H1 (cell line): ENCODE results near the gene HOXC5. TPM values are rescaled to one million over a fixed set of nuclear protein-coding genes. Genes with fewer than 3 reads are reported as not detected.

Experiments
- CTCF ChIA-PET: fragments of 300-600 bp; sonication (Branson Sonifier 250); formaldehyde crosslinking; loops from one replicate; lab custom pipeline; 2021; ENCODE audit not compliant: partially characterized antibody; lab: Charles Lee
- POLR2A ChIA-PET: fragments of 300-600 bp; sonication (Branson Sonifier 250); formaldehyde crosslinking; loops from one replicate; lab custom pipeline; 2021; ENCODE audit warnings: inconsistent platforms; ENCODE audit not compliant: partially characterized antibody; lab: Charles Lee
- DNase-seq, 2 experiments: peaks; one replicate each; pipeline versions ENCODE4 v3.0.0 to v3.0.0-alpha.2; 2010 to 2022; ENCODE audit warnings: low spot score in 2 of 2, low read depth in 1 of 2, mixed read lengths in 1 of 2
- FAIRE-seq: peaks from 2 replicates; lab custom pipeline; 2011; peaks lifted over from hg19 to GRCh38; lab: Jason Lieb, UNC
- H2AFZ ChIP-seq: 2 replicates; pipeline ENCODE4 v1.8.1; 2012; ENCODE audit warnings: low read length, inconsistent platforms
- H2AK5ac ChIP-seq: 2 replicates; pipeline ENCODE4 v1.6.1; 2013; ENCODE audit warnings: low read depth, low read length
- H2BK120ac ChIP-seq: replicated peaks from 2 replicates; pipeline ENCODE3; 2013; ENCODE audit warnings: low read depth, low read length, inconsistent platforms
- H2BK12ac ChIP-seq: 2 replicates; pipeline ENCODE4 v1.6.1; 2013; ENCODE audit warnings: low read depth, low read length
- H2BK15ac ChIP-seq: 2 replicates; pipeline ENCODE4 v1.6.1; 2013; ENCODE audit warnings: low read length
- H2BK20ac ChIP-seq: 2 replicates; pipeline ENCODE4 v1.6.1; 2013; ENCODE audit warnings: low read length
- H2BK5ac ChIP-seq: 2 replicates; pipeline ENCODE4 v1.6.1; 2013; ENCODE audit warnings: low read depth, low read length
- H3K14ac ChIP-seq: 2 replicates; pipeline ENCODE4 v1.6.1; 2013; ENCODE audit warnings: inconsistent platforms; ENCODE audit not compliant: insufficient read length
- H3K18ac ChIP-seq: 2 replicates; pipeline ENCODE4 v1.6.1; 2013; ENCODE audit warnings: low read length; ENCODE audit errors: extremely low read depth
- H3K23ac ChIP-seq: 2 replicates; pipeline ENCODE4 v1.6.1; 2013; ENCODE audit warnings: inconsistent platforms; ENCODE audit not compliant: insufficient read length
- H3K23me2 ChIP-seq: 2 replicates; pipeline ENCODE4 v1.6.1; 2013; ENCODE audit warnings: low read depth, low read length
- H3K27ac ChIP-seq: 2 replicates; pipeline ENCODE4 v1.6.1; 2011; ENCODE audit warnings: low read depth, low read length, inconsistent platforms
- H3K27me3 ChIP-seq, 4 experiments: replicated peaks in 1 of 4; 1 replicate in 1 of 4; 2 replicates in 3 of 4; pipeline versions ENCODE4 v1.6.1 to v1.8.1; 2011 to 2013; ENCODE audit warnings: low read length in 3 of 4, mild to moderate bottlenecking in 3 of 4, inconsistent platforms in 2 of 4, mixed read lengths in 2 of 4, moderate library complexity in 1 of 4; ENCODE audit not compliant: control insufficient read depth in 3 of 4, insufficient read depth in 3 of 4; ENCODE audit errors: extremely low read depth in 1 of 4
- H3K36me3 ChIP-seq, 4 experiments: 2 replicates each; pipeline versions ENCODE4 v1.6.1 to v1.8.1; 2011 to 2013; ENCODE audit warnings: mild to moderate bottlenecking in 4 of 4, low read length in 3 of 4, moderate library complexity in 2 of 4, control low read depth in 1 of 4, inconsistent platforms in 1 of 4; ENCODE audit not compliant: insufficient read depth in 4 of 4, control insufficient read depth in 2 of 4
- H3K4ac ChIP-seq: replicated peaks from 2 replicates; pipeline ENCODE3; 2013; ENCODE audit warnings: low read length, low read depth, mixed read lengths, inconsistent platforms; ENCODE audit not compliant: insufficient read length
- H3K4me1 ChIP-seq, 4 experiments: replicated peaks in 1 of 4; 1 replicate in 1 of 4; 2 replicates in 3 of 4; pipeline versions ENCODE4 v1.6.1 to v1.8.1; 2011 to 2013; ENCODE audit warnings: low read length in 3 of 4, inconsistent platforms in 2 of 4, mixed read lengths in 1 of 4; ENCODE audit not compliant: insufficient read depth in 4 of 4, control insufficient read depth in 3 of 4
- H3K4me2 ChIP-seq, 2 experiments: 2 replicates each; pipeline versions ENCODE4 v1.6.1 to v1.8.1; 2011 to 2013; ENCODE audit warnings: low read depth in 2 of 2, low read length in 2 of 2, control low read depth in 1 of 2, inconsistent platforms in 1 of 2, mild to moderate bottlenecking in 1 of 2; ENCODE audit not compliant: insufficient read depth in 1 of 2
- H3K4me3 ChIP-seq, 4 experiments: fragments of 200-600, 300-600 bp in 1 of 4; sonication (generic), shearing (Covaris generic), sonication (Bioruptor Twin) in 1 of 4; 2 replicates each; pipeline versions ENCODE4 v1.5.1 to v1.8.1; 2011 to 2016; ENCODE audit warnings: low read length in 4 of 4, low read depth in 3 of 4, control low read depth in 2 of 4, inconsistent platforms in 2 of 4, mild to moderate bottlenecking in 2 of 4, mixed read lengths in 1 of 4, moderate library complexity in 1 of 4; ENCODE audit not compliant: insufficient read depth in 2 of 4; ENCODE audit errors: extremely low read depth in 1 of 4
- H3K56ac ChIP-seq: replicated peaks from 2 replicates; pipeline ENCODE3; 2013; ENCODE audit warnings: low read depth, mild to moderate bottlenecking, mixed read lengths, low read length, inconsistent platforms; ENCODE audit not compliant: insufficient read length
- H3K79me1 ChIP-seq: 2 replicates; pipeline ENCODE4 v1.6.1; 2013; ENCODE audit warnings: low read depth, low read length, control low read depth
- H3K79me2 ChIP-seq, 2 experiments: 2 replicates each; pipeline versions ENCODE4 v1.6.1 to v1.8.1; 2012 to 2013; ENCODE audit warnings: low read length in 2 of 2, mild to moderate bottlenecking in 2 of 2, inconsistent platforms in 1 of 2; ENCODE audit not compliant: insufficient read depth in 2 of 2, control insufficient read depth in 1 of 2
- H3K9ac ChIP-seq, 4 experiments: replicated peaks in 1 of 4; 1 replicate in 1 of 4; 2 replicates in 3 of 4; pipeline versions ENCODE4 v1.6.1 to v1.8.1; 2011 to 2013; ENCODE audit warnings: low read depth in 3 of 4, low read length in 3 of 4, control low read depth in 2 of 4, mild to moderate bottlenecking in 2 of 4, moderate library complexity in 2 of 4, inconsistent platforms in 1 of 4; ENCODE audit errors: extremely low read depth in 1 of 4
- H3K9me3 ChIP-seq, 2 experiments: 2 replicates each; pipeline versions ENCODE4 v1.6.1 to v1.8.1; 2012 to 2013; ENCODE audit warnings: mild to moderate bottlenecking in 2 of 2, moderate library complexity in 2 of 2, control low read depth in 1 of 2, inconsistent platforms in 1 of 2, low read depth in 1 of 2, low read length in 1 of 2, mixed read lengths in 1 of 2; ENCODE audit not compliant: insufficient read depth in 2 of 2
- H4K20me1 ChIP-seq, 2 experiments: replicated peaks in 1 of 2; 2 replicates each; pipeline versions ENCODE3 to v1.8.1; 2011 to 2013; ENCODE audit warnings: inconsistent platforms in 2 of 2, low read length in 2 of 2, mild to moderate bottlenecking in 1 of 2; ENCODE audit not compliant: insufficient read depth in 2 of 2, control insufficient read depth in 1 of 2
- H4K5ac ChIP-seq: 2 replicates; pipeline ENCODE4 v1.6.1; 2013; ENCODE audit warnings: low read length, low read depth, mixed read lengths, inconsistent platforms; ENCODE audit not compliant: insufficient read length
- H4K8ac ChIP-seq: 2 replicates; pipeline ENCODE4 v1.8.0; 2013; ENCODE audit warnings: mild to moderate bottlenecking, moderate library complexity, low read length, inconsistent platforms; ENCODE audit not compliant: insufficient read depth; ENCODE audit errors: extremely low read depth
- H4K91ac ChIP-seq: replicated peaks from 2 replicates; pipeline ENCODE3; 2013; ENCODE audit warnings: low read length, mixed read lengths, inconsistent platforms; ENCODE audit not compliant: insufficient read length
- ASH2L ChIP-seq: fragments of 200-600, 300-600 bp; sonication (generic); IDR thresholded peaks from one replicate; pipeline ENCODE4 v1.7.1; 2017; ENCODE audit warnings: low read length
- BACH1 ChIP-seq: IDR thresholded peaks from 2 replicates; pipeline ENCODE4 v1.6.1; 2012; ENCODE audit warnings: low read length, improper control_type of control experiment
- CEBPB ChIP-seq: IDR thresholded peaks from 2 replicates; pipeline ENCODE4 v1.6.1; 2012; ENCODE audit warnings: low read depth, low read length
- CTBP2 ChIP-seq: IDR thresholded peaks from 2 replicates; pipeline ENCODE4 v1.7.0; 2011; ENCODE audit warnings: borderline replicate concordance, mild to moderate bottlenecking, moderate library complexity, mixed read lengths, low read length; ENCODE audit not compliant: insufficient read depth, insufficient read length
- GTF2F1 ChIP-seq: IDR thresholded peaks from 2 replicates; pipeline ENCODE4 v1.6.1; 2012; ENCODE audit warnings: low read depth, low read length, improper control_type of control experiment, borderline replicate concordance
- KDM5A ChIP-seq: fragments of 200-600 bp; IDR thresholded peaks from 2 replicates; pipeline ENCODE4 v1.7.1; 2012; ENCODE audit warnings: mild to moderate bottlenecking, low read length, inconsistent platforms, mixed read lengths
- NRF1 ChIP-seq: IDR thresholded peaks from 2 replicates; pipeline ENCODE4 v1.6.1; 2011; ENCODE audit warnings: mild to moderate bottlenecking, low read depth, low read length, improper control_type of control experiment
- PHF8 ChIP-seq: fragments of 200-600 bp; sonication (generic); conservative IDR thresholded peaks from 2 replicates; pipeline ENCODE4 v1.7.1; 2012; ENCODE audit warnings: low read depth, mild to moderate bottlenecking, inconsistent platforms, low read length, moderate library complexity
- SRF ChIP-seq: IDR thresholded peaks from 2 replicates; pipeline ENCODE4 v1.6.1; 2011; ENCODE audit warnings: mild to moderate bottlenecking, low read depth, low read length, moderate library complexity
- SUZ12 ChIP-seq: fragments of 200-600 bp; sonication (generic); IDR thresholded peaks from 2 replicates; pipeline ENCODE4 v1.6.1; 2012; ENCODE audit warnings: mild to moderate bottlenecking, inconsistent platforms, low read length, moderate library complexity, mixed read lengths
- TAF7 ChIP-seq: optimal IDR thresholded peaks from 2 replicates; pipeline ENCODE3; 2011; ENCODE audit warnings: low read depth, mild to moderate bottlenecking, inconsistent platforms, low read length, moderate library complexity, borderline replicate concordance
- TBP ChIP-seq: IDR thresholded peaks from 2 replicates; pipeline ENCODE4 v1.6.1; 2011; ENCODE audit warnings: low read depth, low read length, improper control_type of control experiment
- WGBS, 2 experiments: shearing (Covaris generic) in 1 of 2; methylation state at CpG; one replicate each; pipeline versions ENCODE4 v1.1.6 to v1.1.7; 2013 to 2015; ENCODE audit warnings: low lambda C conversion rate in 2 of 2, mixed read lengths in 2 of 2, inconsistent platforms in 1 of 2, low coverage in 1 of 2, missing lambda C conversion rate in 1 of 2; ENCODE audit not compliant: insufficient replicate concordance in 2 of 2, insufficient coverage in 1 of 2, insufficient read length in 1 of 2; ENCODE audit errors: extremely low coverage in 1 of 2, missing lambda C conversion rate in 1 of 2; 5-methylcytosine and 5-hydroxymethylcytosine counted together
- polyA plus RNA-seq, 7 experiments: library from polyadenylated mRNA; depleted of rRNA in 3 of 7; stranded (reverse) in 5 of 7; unstranded in 2 of 7; fragments of >200 nt in 5 of 7; fragments of 200-250 nt in 2 of 7; gene quantifications; 1 replicate in 5 of 7; 2 replicates in 1 of 7; 4 replicates in 1 of 7; pipeline versions ENCODE4 v1.2.1 to v1.2.3, GENCODE V29; 2011 to 2013; ENCODE audit warnings: missing spikeins in 2 of 7, mixed read lengths in 2 of 7
- total RNA-seq: library from RNA; stranded (reverse); fragmentation: NEBNext Ultra II Directional; extraction: Animal tissue kit (Norgen Biotek cat#: 25700); gene quantifications from 2 replicates; pipeline ENCODE4 v1.2.1, GENCODE V29; 2021

HOXC5 gene
- total and polyA plus RNA-seq, 2 of the 8 experiments (the other 6 are each of a cell fraction or from before 2014, with no cell fraction given) = not detected

- Histone ChIP-seq H3K4me2 (no peak overlapping the region), H3K23ac (no peak overlapping the region), H3K79me1 (no peaks in the 10 kb centered on the region), H2BK5ac (no peak overlapping the region), H2BK15ac (no peak overlapping the region), H2AK5ac (no peak overlapping the region), H3K23me2 (no peaks in the 10 kb centered on the region), H3K14ac (no peak overlapping the region), H3K4me3 (no peak overlapping the region), H3K27me3 (peaks cover 95 to 100% (median 99%) of the 10 kb centered on the region in 4 experiments), H4K8ac (no peak overlapping the region), H4K20me1 (peaks cover 8 to 18% of the 10 kb centered on the region in 2 experiments), H2AFZ (no peak overlapping the region), H2BK20ac (no peak overlapping the region), H3K79me2 (no peaks in the 10 kb centered on the region), H3K4me1 (no peaks in the 10 kb centered on the region; a peak in 1 of 7 replicates), H3K9me3 (no peaks in the 10 kb centered on the region; a peak in 2 of 4 replicates), H2BK120ac (no peak overlapping the region), H3K36me3 (no peaks in the 10 kb centered on the region; a peak in 1 of 8 replicates), H2BK12ac (no peak overlapping the region), H3K18ac (no peak overlapping the region), H3K4ac (no peak overlapping the region)
- no peak for DNase-seq
- ChIA-PET CTCF (interaction anchor here (1.0 to 20.0 kb wide), 12 partner anchors 8 to 294 kb away, joined by 3 to 339 read pairs (median 4); partner anchors contain the start of genes HOXC5 and SMUG1), POLR2A (interaction anchor here (0.6 kb wide), 2 partner anchors 32 to 178 kb away, joined by 3 read pairs; partner anchors contain the start of gene HOXC8)
- TF ChIP-seq SRF (no peak), PHF8 (no peak), SUZ12 (no peak), NRF1 (no peak), BACH1 (no peak), TAF7 (no peak), CTBP2 (no peak), KDM5A (no peak), TBP (no peak), CEBPB (no peak), ASH2L (no peak), GTF2F1 (no peak)
- TF ChIP-seq, all 59 proteins: peak for 0
- Histone ChIP-seq H4K91ac (no peak overlapping the region), H3K9ac (no peak overlapping the region), H4K5ac (no peak overlapping the region), H3K27ac (no peak overlapping the region), H3K56ac (no peak overlapping the region)
- WGBS, 2 experiments = 65% methylated on average over 3 of the region's 3 CpGs; no CpG with 5 or more reads in 1 of the 2 experiments
- no peak for FAIRE-seq
Measured at GRCh38 chr12:54040648-54041047, 7.8 kb downstream of the HOXC5 start.
